SK-N-SH treated with all-trans-retinoic acid at 6 μM for 48 hours (cell line): ENCODE measurements around the gene VSTM4.

ENCODE experiments used
- ATAC-seq: fragments of 200-7000 bp; cut with Tn5 transposase; 3 replicates; pipeline ENCODE4 v1.9.1; 2020; ENCODE audit warnings: mild to moderate bottlenecking, moderate library complexity
- ARNTL ChIP-seq: fragments of 450-650 bp; formaldehyde crosslinking; IDR thresholded peaks from 2 replicates; pipeline ENCODE4 v1.5.0; 2020; ENCODE audit warnings: low read depth, mild to moderate bottlenecking, moderate library complexity, borderline replicate concordance
- BACH2 ChIP-seq: fragments of 250-450 bp; sonication (Bioruptor Pico); IDR thresholded peaks from 2 replicates; pipeline ENCODE4 v1.9.0; 2021; ENCODE audit warnings: mild to moderate bottlenecking, borderline replicate concordance
- CREB5 ChIP-seq: fragments of 250-450 bp; sonication (Bioruptor Pico); IDR thresholded peaks from 2 replicates; pipeline ENCODE4 v1.5.1; 2020; ENCODE audit warnings: low read depth, mild to moderate bottlenecking, moderate library complexity
- CSDC2 ChIP-seq: fragments of 250-450 bp; sonication (Bioruptor Pico); IDR thresholded peaks from 2 replicates; pipeline ENCODE4 v1.5.0; 2020; ENCODE audit warnings: mild to moderate bottlenecking, moderate library complexity
- ESRRG ChIP-seq: fragments of 250-450 bp; sonication (Bioruptor Pico); IDR thresholded peaks from 2 replicates; pipeline ENCODE4 v1.6.1; 2021; ENCODE audit warnings: mild to moderate bottlenecking
- GLIS3 ChIP-seq: fragments of 250-450 bp; sonication (Bioruptor Pico); IDR thresholded peaks from 2 replicates; pipeline ENCODE4 v1.5.0; 2020; ENCODE audit warnings: mild to moderate bottlenecking, moderate library complexity
- ISL1 ChIP-seq: fragments of 250-450 bp; sonication (Bioruptor Pico); IDR thresholded peaks from 2 replicates; pipeline ENCODE4 v2.1.2; 2022; ENCODE audit warnings: mild to moderate bottlenecking, moderate library complexity
- OSR1 ChIP-seq: fragments of 250-450 bp; sonication (Bioruptor Pico); IDR thresholded peaks from 2 replicates; pipeline ENCODE4 v1.8.0; 2022; ENCODE audit warnings: moderate library complexity, mild to moderate bottlenecking, inconsistent platforms
- PATZ1 ChIP-seq: fragments of 250-450 bp; sonication (Bioruptor Pico); IDR thresholded peaks from 2 replicates; pipeline ENCODE4 v1.8.0; 2020; ENCODE audit warnings: mild to moderate bottlenecking, moderate library complexity, borderline replicate concordance
- POU6F1 ChIP-seq: fragments of 250-450 bp; sonication (Bioruptor Pico); IDR thresholded peaks from 2 replicates; pipeline ENCODE4 v1.8.0; 2021; ENCODE audit warnings: low read depth, mild to moderate bottlenecking, moderate library complexity, borderline replicate concordance
- PPARA ChIP-seq: fragments of 250-450 bp; sonication (Bioruptor Pico); IDR thresholded peaks from 2 replicates; pipeline ENCODE4 v1.5.0; 2020; ENCODE audit warnings: mild to moderate bottlenecking, borderline replicate concordance
- RARB ChIP-seq: fragments of 250-450 bp; sonication (Bioruptor Pico); IDR thresholded peaks from 2 replicates; pipeline ENCODE4 v1.8.0; 2021; ENCODE audit warnings: mild to moderate bottlenecking, moderate library complexity
- SNAI2 ChIP-seq: fragments of 250-450 bp; sonication (Bioruptor Pico); IDR thresholded peaks from 2 replicates; pipeline ENCODE4 v1.5.0; 2020; ENCODE audit warnings: mild to moderate bottlenecking, moderate library complexity
- TCF4 ChIP-seq: fragments of 250-450 bp; sonication (Bioruptor Pico); IDR thresholded peaks from 2 replicates; pipeline ENCODE4 v1.8.0; 2021; ENCODE audit warnings: mild to moderate bottlenecking, moderate library complexity, borderline replicate concordance
- TOX ChIP-seq: fragments of 250-450 bp; sonication (Bioruptor Pico); IDR thresholded peaks from 2 replicates; pipeline ENCODE4 v1.8.0; 2021; ENCODE audit warnings: mild to moderate bottlenecking, moderate library complexity, borderline replicate concordance
- TSHZ2 ChIP-seq: fragments of 250-450 bp; sonication (Bioruptor Pico); IDR thresholded peaks from 2 replicates; pipeline ENCODE4 v1.5.0; 2020; ENCODE audit warnings: mild to moderate bottlenecking, moderate library complexity
- ZC3H10 ChIP-seq: fragments of 250-450 bp; sonication (Bioruptor Pico); IDR thresholded peaks from 2 replicates; pipeline ENCODE4 v1.5.1; 2021; ENCODE audit warnings: mild to moderate bottlenecking, moderate library complexity
- ZFP3 ChIP-seq: fragments of 250-450 bp; sonication (Bioruptor Pico); IDR thresholded peaks from 2 replicates; pipeline ENCODE4 v1.5.0; 2020; ENCODE audit warnings: mild to moderate bottlenecking, moderate library complexity
- ZFP30 ChIP-seq: fragments of 450-650 bp; formaldehyde crosslinking; IDR thresholded peaks from 2 replicates; pipeline ENCODE4 v1.5.0; 2022; ENCODE audit warnings: mild to moderate bottlenecking, moderate library complexity
- ZNF565 ChIP-seq: fragments of 450-650 bp; formaldehyde crosslinking; conservative IDR thresholded peaks from 2 replicates; pipeline ENCODE4 v1.5.0; 2020; ENCODE audit warnings: low read depth, mild to moderate bottlenecking, moderate library complexity
- ZNF70 ChIP-seq: fragments of 450-650 bp; formaldehyde crosslinking; IDR thresholded peaks from 2 replicates; pipeline ENCODE4 v1.5.0; 2020; ENCODE audit warnings: mild to moderate bottlenecking, moderate library complexity
- ZNF8 ChIP-seq: fragments of 450-650 bp; formaldehyde crosslinking; IDR thresholded peaks from 2 replicates; pipeline ENCODE4 v1.5.0; 2020; ENCODE audit warnings: mild to moderate bottlenecking, moderate library complexity

The VSTM4 gene

GRCh38 chr10:49162063-49162462, 46.7 kb upstream of the VSTM4 start:
- no peak for ATAC-seq
- TF ChIP-seq ZNF565 (CRISPR knock-in tag) (no peak), PPARA (CRISPR knock-in tag) (no peak), OSR1 (CRISPR knock-in tag) (no peak), CSDC2 (CRISPR knock-in tag) (no peak), ARNTL (CRISPR knock-in tag) (no peak), BACH2 (CRISPR knock-in tag) (no peak), ZFP3 (CRISPR knock-in tag) (no peak), ZFP30 (CRISPR knock-in tag) (no peak), TCF4 (CRISPR knock-in tag) (no peak), PATZ1 (no peak), SNAI2 (CRISPR knock-in tag) (no peak), TOX (CRISPR knock-in tag) (no peak)

- TF ChIP-seq PPARA (CRISPR knock-in tag) (no peak), ESRRG (CRISPR knock-in tag) (no peak), ZNF8 (CRISPR knock-in tag) (no peak), CREB5 (no peak), CSDC2 (CRISPR knock-in tag) (no peak), ZFP30 (CRISPR knock-in tag) (no peak), GLIS3 (no peak), ARNTL (CRISPR knock-in tag) (no peak), RARB (CRISPR knock-in tag) (no peak), SNAI2 (CRISPR knock-in tag) (no peak), TOX (CRISPR knock-in tag) (no peak), POU6F1 (no peak), BACH2 (CRISPR knock-in tag) (no peak), ZNF70 (CRISPR knock-in tag) (no peak), ZC3H10 (CRISPR knock-in tag) (no peak), TCF4 (CRISPR knock-in tag) (no peak), ZFP3 (CRISPR knock-in tag) (no peak), ZNF565 (CRISPR knock-in tag) (no peak)
- ATAC-seq = no peak
Observed at GRCh38 chr10:49161411-49161997, 46.2 kb upstream of the VSTM4 start.

- TF ChIP-seq ZNF70 (CRISPR knock-in tag) (no peak), SNAI2 (CRISPR knock-in tag) (no peak), TCF4 (CRISPR knock-in tag) (no peak), PPARA (CRISPR knock-in tag) (no peak), BACH2 (CRISPR knock-in tag) (no peak), TOX (CRISPR knock-in tag) (no peak), ZFP30 (CRISPR knock-in tag) (no peak), CSDC2 (CRISPR knock-in tag) (no peak), ZC3H10 (CRISPR knock-in tag) (no peak), TSHZ2 (CRISPR knock-in tag) (no peak), ISL1 (CRISPR knock-in tag) (no peak), ZNF565 (CRISPR knock-in tag) (no peak), PATZ1 (no peak), CREB5 (no peak)
- ATAC-seq = no peak
Observed at GRCh38 chr10:49160814-49161213, 45.5 kb upstream of the VSTM4 start.
